ENCODE measurements around the gene MRPL40.
"Not testable (repeated sequence)": the region's sequence is repeated elsewhere in the genome, so short reads cannot be mapped to it uniquely, and the experiment has no call there.

The MRPL40 gene

GRCh38 chr22:19442166-19442565 lies 9.8 kb downstream of the MRPL40 start:
- DNase-seq = no peak

DNA sequence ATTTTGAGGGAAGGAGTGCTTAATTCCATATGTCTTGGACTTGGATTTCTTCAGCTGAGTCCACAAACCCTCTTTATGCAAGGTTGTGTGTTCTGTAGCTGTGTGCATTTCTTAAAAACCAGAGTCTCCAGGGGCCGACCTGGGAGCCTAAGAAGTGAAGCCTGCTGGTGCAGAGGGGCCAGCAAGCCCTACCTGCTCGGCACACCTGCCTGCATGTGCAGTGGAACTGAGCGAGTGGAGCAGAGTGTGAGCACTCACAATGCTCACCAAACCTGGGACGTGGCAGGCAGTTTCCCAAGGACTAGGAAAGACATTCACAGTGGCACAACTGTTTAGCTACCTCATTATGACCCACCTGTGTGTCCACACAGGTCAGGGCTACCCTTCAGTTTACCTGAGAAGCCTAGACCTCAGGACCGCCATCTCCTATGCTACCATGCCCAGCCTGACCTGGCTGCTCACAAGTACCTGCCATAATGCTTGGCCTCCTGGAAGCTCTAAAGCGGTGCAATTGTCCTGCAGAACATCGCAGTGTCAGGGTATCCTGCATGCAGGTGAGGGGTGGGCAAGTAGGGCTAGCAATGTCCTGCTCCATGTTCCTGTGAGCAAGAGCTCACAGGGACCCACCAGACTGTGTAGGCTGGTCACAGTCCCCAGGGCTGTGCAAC lies 11.3 kb downstream of the MRPL40 start:
- no peak for DNase-seq

- not testable (repeated sequence) for DNase-seq
These were observed 13.1 kb downstream of the MRPL40 start for GRCh38 chr22:19445279-19445982.

DNA sequence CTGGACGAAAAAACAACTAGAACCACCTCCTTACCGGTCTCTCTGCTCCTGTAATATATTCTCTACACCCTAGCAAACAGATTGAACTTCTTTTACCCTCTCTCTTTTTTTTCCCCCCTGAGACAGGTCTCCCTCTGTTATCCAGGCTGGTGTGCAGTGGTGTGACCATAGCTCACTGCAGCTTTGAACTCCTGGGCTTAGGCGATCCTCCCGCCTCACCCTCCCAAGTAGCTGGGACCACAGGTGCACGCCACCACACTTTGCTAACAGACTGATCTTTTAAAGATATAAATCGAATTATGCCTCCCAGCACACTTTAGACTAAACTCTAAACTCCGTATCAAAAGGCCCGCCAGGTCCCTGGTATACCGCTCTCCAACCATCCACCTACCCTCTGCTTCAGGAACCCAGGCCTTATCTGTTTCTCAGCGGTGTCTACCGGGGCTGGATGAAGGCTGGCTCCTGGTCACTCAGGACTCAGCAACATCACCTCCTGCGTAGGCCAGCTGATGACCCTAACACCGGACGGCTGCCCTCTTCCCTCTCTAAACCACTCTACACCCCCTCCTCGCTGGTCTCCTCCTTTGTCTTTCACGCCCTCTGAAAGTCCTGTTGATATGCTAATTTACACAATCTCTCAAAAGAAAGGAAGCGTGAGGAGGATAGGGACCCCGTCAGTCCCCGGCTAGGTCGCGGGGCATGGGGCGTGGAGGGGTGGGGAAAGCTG lies 14.4 kb downstream of the MRPL40 start:
- peak; percentile 64 for DNase-seq

- peak; percentile 98 for DNase-seq
These were observed 15.2 kb downstream of the MRPL40 start, which contains the start of gene C22orf39 for GRCh38 chr22:19447330-19448075. Gene C22orf39 (minus strand): TSS chr22:19447711. CDS start chr22:19447688, 23 bp downstream.

DNA sequence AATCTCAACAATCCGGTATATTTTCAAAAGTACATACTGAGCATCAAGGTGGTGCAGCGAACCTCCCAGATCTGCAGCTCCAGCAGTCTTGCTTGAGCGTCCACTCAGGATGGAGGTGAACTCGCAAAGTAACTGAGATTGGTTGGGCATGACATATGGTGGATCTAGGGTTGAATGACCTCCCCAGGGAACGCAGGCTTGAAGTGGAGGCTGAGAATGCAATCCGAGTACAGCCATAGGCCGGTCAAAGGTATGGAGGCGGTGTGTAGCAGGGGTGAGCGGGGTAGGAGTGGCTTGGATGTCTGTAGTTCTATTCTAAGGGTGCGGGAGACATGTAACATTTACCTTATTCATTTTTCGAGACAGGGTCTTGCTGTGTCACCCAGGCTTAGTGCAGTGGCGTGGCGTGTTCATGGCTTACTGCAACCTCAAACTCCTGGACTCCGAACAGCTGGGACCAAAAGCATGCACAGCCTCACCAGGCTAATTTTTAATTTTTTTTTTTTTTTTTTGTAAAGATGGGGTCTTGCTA lies 15.8 kb downstream of the MRPL40 start:
- peak; percentile 89 for DNase-seq

- DNase-seq = peak; percentile 2
These were observed 16.5 kb downstream of the MRPL40 start for GRCh38 chr22:19448739-19449421.

DNA sequence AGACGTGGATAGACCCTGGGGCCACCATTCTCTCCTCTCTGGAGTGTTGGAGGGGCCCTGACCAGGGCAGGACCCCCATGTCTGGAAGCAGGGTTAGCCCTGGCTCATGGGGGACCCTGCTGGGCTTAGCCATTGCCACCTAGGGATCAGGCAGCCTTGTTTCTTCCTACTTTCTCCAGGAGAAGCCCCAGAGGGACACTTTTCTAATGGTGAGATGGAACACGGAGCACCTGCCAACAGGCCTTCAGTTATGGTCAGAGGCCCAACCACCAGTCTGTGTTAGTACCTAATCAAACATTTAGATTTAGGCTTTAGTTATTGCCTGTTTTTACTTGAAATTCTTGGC lies 17.1 kb downstream of the MRPL40 start:
- DNase-seq = no peak

DNA sequence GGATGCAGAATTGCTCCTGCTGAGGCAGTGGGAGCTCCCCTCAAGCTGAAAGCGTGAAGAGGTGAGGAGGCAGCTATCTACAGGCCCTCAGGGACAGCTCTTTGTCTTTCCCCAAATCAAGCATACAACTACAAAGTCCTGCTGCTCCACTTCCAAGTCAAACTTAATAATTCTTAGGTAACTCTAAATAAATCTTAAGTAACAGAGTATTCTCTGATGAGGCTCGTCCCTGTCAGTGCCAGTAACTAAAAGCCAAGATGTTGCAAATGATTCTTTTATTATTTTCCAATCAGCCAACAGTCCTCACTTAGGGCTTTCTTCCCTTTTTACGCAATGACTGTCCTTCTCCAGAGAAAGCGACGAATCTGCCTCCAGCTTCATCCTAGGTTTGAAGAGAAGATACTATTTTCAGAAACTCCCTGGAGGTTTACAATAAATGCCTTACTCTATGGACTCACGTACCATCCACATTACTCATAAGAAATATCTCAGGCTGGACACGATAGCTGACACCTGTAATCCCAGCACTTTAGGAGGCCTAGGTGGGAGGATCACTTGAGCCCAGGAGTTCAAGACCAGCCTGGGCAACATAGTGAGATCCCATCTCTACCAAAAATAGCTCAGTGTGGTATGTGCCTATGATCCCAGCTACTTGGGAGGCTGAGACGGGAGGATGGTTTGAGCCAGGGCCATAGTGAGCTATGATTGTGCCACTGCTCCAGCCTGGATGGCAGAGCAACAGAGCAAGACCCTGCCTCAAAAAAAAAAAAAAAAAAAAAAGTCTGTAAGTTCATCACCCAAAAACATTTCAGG lies 18.2 kb downstream of the MRPL40 start:
- no peak for DNase-seq

DNA sequence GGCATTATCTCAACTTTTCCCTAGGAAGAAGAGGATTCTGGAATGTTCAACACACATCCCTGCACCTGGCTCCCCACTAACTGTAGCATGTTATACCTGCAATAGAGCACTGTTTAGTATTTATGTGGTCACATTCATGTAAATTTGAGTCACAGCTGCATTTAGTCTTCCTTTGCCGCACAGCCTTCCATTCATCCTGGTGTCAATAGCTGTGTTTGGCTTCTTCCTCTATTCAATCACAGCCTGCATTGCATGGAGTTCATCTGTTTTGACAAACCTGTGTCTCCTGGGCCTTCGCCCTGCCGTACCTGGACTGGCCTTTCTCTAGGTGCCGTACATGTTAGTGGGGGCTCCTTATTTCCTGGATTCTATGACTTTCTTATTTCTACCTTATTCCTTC lies 19.2 kb downstream of the MRPL40 start:
- no peak for DNase-seq

- DNase-seq = no peak
These were observed 21.4 kb downstream of the MRPL40 start for GRCh38 chr22:19453718-19454117.

DNA sequence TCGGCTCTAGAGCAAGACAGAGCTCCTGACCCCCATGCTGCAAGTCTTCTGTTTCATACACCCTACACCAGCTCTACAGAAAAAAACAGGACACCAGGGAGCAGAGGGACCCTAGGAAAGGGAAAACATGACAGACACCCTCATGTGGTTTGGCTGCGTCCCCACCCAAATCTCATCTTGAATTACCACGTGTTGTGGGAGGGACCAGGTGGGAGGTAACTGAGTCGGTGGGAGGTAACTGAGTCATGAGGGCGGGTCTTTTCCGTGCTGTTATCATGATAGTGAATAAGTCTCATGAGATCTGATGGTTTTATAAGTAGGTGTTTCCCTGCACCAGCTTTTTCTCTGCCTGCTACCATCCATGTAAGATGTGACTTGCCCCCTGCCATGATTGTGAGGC lies 21.8 kb downstream of the MRPL40 start:
- no peak for DNase-seq

- DNase-seq = no peak
These were observed 22.7 kb downstream of the MRPL40 start for GRCh38 chr22:19455033-19455432.

DNA sequence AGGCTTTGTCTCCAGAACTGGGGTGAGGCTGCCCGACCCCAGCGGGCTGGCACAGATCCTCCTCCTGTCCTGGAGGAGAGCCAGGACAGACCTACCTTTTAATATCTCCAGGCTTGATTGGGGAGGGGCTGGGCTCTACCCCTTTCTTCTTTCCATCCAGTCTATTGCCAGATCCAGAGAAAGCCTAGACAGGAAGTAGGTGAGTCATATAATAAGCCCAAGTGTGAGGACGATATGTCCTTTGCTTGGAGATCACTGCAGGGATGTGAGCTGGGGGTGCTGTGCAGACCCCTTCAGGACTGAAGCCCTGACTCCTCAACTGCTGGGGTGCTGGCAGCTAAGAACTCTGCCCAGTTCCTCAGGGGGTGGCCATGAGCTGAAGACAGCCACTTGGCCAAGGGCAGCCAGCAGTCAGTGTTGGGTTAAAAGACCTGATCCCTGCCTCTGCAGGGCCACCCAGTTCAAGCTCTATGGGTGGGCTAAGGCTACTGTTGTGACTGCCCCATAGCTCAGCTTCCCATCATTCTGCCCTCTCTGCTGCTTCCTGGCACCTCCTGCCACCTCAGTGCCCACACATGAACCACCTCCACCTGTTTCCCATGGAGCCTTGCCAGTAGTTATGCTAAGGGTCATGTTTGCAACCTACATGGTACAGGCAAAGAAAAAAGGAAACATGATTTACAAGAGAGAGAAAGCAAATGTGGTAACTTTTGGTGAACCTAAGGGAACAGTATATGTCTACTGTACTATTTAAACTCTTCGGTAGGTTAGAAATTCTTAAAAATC lies 23.4 kb downstream of the MRPL40 start:
- no peak for DNase-seq

DNA sequence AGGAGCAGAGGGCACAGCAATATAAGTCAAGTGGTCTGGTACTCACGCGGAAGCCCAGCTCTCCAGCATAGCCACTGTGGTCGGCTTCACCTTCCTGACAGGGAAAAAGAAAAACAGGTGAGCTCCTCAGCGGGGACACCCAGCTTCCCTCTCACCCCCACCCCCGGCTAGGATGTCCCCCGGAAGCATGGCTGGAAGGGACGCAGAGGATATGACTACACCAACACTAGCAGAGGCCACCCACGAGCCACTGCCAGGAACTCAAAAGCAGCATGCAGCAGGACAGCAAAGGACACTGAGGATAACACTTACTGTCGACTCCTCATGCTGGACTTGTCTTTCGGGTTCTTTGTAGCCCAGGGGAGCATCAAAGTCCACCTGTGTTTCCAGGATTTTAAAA lies 24.2 kb downstream of the MRPL40 start:
- DNase-seq = no peak

- no peak for DNase-seq
These were observed 25.6 kb downstream of the MRPL40 start for GRCh38 chr22:19457828-19458428.

DNA sequence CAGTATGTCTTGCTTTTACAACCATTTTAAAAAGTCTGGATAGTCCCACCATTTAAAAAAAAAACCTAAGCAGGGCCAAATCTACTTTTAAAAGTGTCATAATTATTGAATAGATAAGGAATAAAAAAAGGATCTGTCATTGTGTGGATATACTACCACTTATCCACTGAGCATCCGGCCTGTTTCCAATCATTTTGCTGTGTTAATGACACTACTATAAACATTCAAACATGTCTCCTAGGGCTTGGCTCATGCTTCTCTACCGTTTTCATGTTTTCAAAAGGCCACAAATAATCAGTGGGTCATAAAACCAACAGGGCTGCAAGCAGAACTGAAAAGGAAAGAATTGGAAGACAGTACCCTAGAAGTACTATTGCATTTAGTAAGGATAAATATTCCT lies 27.7 kb downstream of the MRPL40 start:
- DNase-seq = no peak

DNA sequence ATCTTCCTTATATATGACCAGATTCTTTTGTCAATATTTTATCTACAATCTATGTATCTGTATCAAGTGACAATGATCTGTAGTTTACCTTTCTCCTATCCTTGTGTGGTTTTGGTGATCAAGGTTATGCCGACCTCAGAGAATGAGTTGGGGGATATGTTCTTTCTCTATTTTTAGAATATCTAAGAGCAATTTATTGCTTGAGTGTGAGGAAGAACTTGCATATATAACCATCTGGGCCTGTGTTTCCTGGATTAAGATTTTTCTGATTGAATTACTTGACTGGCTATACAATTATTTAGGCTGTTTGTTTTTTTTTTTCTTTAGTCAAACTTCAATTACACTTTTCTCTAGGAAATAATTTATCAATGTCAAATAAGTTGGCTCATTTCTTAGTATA lies 29.2 kb downstream of the MRPL40 start:
- DNase-seq = no peak

DNA sequence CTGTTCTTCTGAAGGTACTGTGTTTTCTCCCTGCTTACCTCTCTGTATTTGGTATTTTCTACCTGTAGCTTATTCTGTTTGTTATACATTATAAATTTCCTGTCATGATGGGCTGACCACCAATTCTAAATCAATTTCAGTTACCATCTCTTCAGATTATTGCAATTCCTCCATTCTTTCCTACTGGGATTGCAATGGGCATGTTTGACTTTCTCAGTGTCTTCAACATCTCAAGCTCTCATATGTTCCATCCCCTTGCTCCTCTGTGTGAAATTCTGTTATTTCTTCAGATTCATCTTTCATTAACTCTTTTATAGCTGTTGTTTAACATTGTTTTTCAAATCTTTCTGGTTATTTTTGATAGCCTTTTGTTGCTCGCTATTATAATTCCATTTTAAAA lies 30.7 kb downstream of the MRPL40 start:
- DNase-seq = no peak

Measured in eye (tissue), 1 donor.